Parathyroid adenoma (tissue), 2 donors: Measurements from ENCODE around the gene DNAH3.

Experiments used
- H2AFZ ChIP-seq: fragments of 300-600 bp; sonication (generic); one replicate; pipeline ENCODE4 v1.7.0; 2017; ENCODE audit warnings: antibody characterized with exemption, mild to moderate bottlenecking
- H3K27ac ChIP-seq: fragments of 300-600 bp; sonication (generic); one replicate; pipeline ENCODE4 v1.7.0; 2017
- H3K27me3 ChIP-seq: fragments of 300-600 bp; sonication (generic); one replicate; pipeline ENCODE4 v1.7.0; 2017; ENCODE audit warnings: low read length; ENCODE audit not compliant: control insufficient read depth, insufficient read depth
- H3K36me3 ChIP-seq: fragments of 300-600 bp; sonication (generic); one replicate; pipeline ENCODE4 v1.7.0; 2017; ENCODE audit warnings: low read length; ENCODE audit not compliant: control insufficient read depth, insufficient read depth
- H3K4me1 ChIP-seq: fragments of 300-600 bp; sonication (generic); one replicate; pipeline ENCODE4 v1.7.0; 2017; ENCODE audit warnings: control low read depth
- H3K4me2 ChIP-seq: fragments of 300-600 bp; sonication (generic); one replicate; pipeline ENCODE4 v1.7.0; 2017; ENCODE audit warnings: low read length
- H3K4me3 ChIP-seq: fragments of 300-600 bp; sonication (generic); one replicate; pipeline ENCODE4 v1.7.0; 2017; ENCODE audit warnings: low read depth, low read length
- H3K79me2 ChIP-seq: fragments of 300-600 bp; sonication (generic); one replicate; pipeline ENCODE4 v1.7.0; 2017; ENCODE audit warnings: control low read depth
- H3K9ac ChIP-seq: fragments of 300-600 bp; sonication (generic); one replicate; pipeline ENCODE4 v1.7.0; 2017; ENCODE audit warnings: mild to moderate bottlenecking
- H3K9me3 ChIP-seq: fragments of 300-600 bp; sonication (generic); one replicate; pipeline ENCODE4 v1.7.0; 2017; ENCODE audit warnings: low read length; ENCODE audit not compliant: control insufficient read depth
- TF ChIP-seq, protein P1 (sequence below): fragments of 300-600 bp; sonication (generic); IDR thresholded peaks from one replicate; pipeline ENCODE4 v1.7.0; 2017; ENCODE audit warnings: antibody characterized with exemption, mild to moderate bottlenecking
- donor health status: primary hyperparathyroidism.

Gene DNAH3

DNA sequence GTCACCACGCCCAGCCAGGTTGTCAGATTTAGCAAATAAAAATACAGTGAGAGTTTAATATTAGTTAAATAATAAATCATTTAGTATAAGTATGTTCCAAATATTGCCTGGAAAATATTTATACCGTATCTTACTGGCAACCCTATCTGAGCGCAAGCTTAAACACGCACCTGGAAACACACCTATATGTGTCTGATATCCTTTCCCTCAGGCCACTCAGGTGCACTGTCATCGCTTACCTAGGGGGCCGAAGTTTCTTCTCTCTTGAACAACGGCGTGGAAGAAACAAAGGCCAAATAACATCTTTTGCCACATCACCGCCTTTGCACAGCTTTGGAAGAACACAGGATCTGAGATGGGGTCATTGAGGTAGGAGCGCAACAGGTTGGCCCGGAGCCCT is 196.1 kb downstream of the DNAH3 start:
- no peak overlapping the region for H3K9ac ChIP-seq
- no peaks in the 10 kb centered on the region for H3K79me2 ChIP-seq
- TF ChIP-seq, protein P1, sequence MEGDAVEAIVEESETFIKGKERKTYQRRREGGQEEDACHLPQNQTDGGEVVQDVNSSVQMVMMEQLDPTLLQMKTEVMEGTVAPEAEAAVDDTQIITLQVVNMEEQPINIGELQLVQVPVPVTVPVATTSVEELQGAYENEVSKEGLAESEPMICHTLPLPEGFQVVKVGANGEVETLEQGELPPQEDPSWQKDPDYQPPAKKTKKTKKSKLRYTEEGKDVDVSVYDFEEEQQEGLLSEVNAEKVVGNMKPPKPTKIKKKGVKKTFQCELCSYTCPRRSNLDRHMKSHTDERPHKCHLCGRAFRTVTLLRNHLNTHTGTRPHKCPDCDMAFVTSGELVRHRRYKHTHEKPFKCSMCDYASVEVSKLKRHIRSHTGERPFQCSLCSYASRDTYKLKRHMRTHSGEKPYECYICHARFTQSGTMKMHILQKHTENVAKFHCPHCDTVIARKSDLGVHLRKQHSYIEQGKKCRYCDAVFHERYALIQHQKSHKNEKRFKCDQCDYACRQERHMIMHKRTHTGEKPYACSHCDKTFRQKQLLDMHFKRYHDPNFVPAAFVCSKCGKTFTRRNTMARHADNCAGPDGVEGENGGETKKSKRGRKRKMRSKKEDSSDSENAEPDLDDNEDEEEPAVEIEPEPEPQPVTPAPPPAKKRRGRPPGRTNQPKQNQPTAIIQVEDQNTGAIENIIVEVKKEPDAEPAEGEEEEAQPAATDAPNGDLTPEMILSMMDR = no peak
- H2AFZ ChIP-seq = no peak overlapping the region
- no peaks in the 10 kb centered on the region for H3K9me3 ChIP-seq
- H3K27me3 ChIP-seq = no peaks in the 10 kb centered on the region
- H3K4me2 ChIP-seq = no peak overlapping the region
- no peak overlapping the region for H3K27ac ChIP-seq
- H3K4me1 ChIP-seq = peaks cover 4% of the 10 kb centered on the region
- H3K36me3 ChIP-seq = no peaks in the 10 kb centered on the region
- no peak overlapping the region for H3K4me3 ChIP-seq

DNA sequence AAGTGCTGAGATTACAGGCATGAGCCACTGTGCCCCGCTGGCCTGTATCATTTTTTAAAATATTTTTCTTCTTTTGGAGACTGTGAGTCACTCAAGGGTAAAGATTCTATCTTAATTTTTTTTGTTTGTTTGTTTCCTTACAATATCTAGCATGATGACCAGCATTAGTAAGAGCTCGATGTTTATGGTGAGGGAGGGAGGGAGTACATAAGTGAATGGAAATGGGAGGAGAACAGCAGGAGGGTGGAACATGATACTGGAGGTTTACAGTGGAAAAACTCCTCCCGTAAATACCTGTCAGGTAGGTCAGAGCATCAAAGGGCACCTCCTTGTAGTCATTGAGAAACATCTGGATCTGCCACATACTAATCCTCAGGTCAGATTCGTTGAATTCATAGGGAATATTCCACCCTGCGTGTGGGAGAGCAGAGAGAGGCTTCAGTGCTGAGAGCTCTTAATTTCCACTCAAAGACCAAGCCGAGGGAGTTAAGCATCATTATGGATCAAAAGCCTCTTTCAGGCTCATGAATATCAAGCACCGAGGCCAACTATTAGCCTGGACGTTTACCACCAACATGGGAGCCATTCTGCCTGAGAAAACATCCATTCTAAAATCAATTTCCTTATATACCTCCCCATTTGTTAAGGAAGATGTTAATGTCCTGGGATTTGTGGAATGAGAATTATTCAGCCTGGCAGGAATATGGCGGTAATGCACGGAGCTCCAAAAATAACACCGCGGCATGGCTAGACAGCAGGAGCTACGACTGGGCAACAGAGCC is 198.3 kb downstream of the DNAH3 start:
- Histone ChIP-seq H2AFZ (peak overlapping the region; percentile 38), H3K27me3 (no peaks in the 10 kb centered on the region), H3K79me2 (no peaks in the 10 kb centered on the region), H3K4me3 (no peak overlapping the region), H3K36me3 (no peaks in the 10 kb centered on the region), H3K4me1 (peaks cover 4% of the 10 kb centered on the region), H3K27ac (no peak overlapping the region), H3K9me3 (no peaks in the 10 kb centered on the region), H3K4me2 (no peak overlapping the region), H3K9ac (no peak overlapping the region)
- TF ChIP-seq, protein P1 = no peak

DNA sequence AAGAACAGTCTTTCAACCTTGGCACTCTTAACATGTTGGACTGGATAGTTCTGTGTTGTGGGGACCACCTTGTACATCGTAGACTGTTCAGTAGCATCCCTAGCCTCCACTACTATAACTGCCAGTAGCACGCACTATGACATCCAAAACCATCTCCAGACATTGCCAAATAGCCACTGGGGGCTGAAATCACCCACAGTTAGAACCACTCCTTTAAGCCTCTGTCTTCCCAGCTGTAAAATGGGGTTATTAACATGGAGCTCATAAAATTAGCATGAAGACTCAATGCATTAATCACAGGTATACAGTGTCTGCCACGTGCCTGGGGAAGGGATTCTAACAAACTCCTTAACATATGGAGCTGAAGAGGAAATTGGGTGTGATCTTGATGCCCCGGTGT is 200.4 kb downstream of the DNAH3 start:
- Histone ChIP-seq H2AFZ (no peak overlapping the region), H3K9ac (no peak overlapping the region), H3K9me3 (no peaks in the 10 kb centered on the region), H3K4me1 (peaks cover 4% of the 10 kb centered on the region), H3K79me2 (no peaks in the 10 kb centered on the region), H3K27ac (no peak overlapping the region), H3K27me3 (no peaks in the 10 kb centered on the region), H3K4me2 (no peak overlapping the region), H3K4me3 (no peak overlapping the region), H3K36me3 (no peaks in the 10 kb centered on the region)
- TF ChIP-seq, protein P1 = no peak

DNA sequence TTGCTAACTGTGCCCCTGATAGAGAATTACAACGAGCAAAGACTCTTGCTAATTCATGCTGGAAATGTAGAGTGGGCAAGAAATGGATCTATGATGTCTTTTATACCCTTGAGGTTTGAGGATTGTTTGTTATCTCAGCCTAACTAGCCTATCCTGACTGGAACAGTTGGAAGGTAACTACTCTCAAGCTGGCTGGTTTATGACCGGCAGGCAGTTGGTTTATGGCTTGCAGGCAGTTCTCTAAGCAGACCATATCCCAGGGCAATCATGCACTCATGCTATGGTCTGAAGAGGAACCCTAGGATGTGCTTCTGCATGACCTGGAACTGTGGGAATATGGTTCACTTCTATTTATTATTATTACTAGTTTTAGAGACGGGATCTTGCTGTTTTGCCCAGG is 201.0 kb downstream of the DNAH3 start:
- TF ChIP-seq, protein P1 = no peak
- Histone ChIP-seq H3K4me2 (no peak overlapping the region), H3K9me3 (no peaks in the 10 kb centered on the region), H3K79me2 (no peaks in the 10 kb centered on the region), H3K9ac (no peak overlapping the region), H3K27ac (no peak overlapping the region), H3K4me3 (no peak overlapping the region), H3K27me3 (no peaks in the 10 kb centered on the region), H2AFZ (no peak overlapping the region), H3K36me3 (no peaks in the 10 kb centered on the region), H3K4me1 (peaks cover 4% of the 10 kb centered on the region)

DNA sequence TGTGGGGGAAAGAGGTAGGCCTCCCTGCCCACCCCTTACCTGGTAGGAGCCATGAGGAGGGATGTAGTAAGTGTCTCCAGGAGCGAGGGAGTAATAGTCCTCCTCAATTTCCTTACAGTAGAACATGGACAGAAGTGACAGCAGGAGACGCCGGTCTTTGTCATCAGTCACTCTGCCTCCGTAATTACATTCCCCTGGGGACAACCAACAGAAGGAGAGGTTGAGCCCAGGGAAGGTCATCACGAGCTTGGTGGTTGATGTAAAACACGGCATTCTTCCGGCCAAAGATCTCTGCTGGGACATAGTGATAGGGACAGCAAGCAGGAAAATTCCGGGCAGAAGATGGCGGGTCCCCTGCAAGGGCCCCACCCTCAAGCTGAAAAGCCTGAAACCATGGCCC is 202.2 kb downstream of the DNAH3 start:
- Histone ChIP-seq H3K27me3 (no peaks in the 10 kb centered on the region), H3K9me3 (no peaks in the 10 kb centered on the region), H3K79me2 (no peaks in the 10 kb centered on the region)

More for the DNA sequence above, 202.2 kb downstream of the DNAH3 start:
- H3K4me1 ChIP-seq = peaks cover 4% of the 10 kb centered on the region
- no peak overlapping the region for H3K27ac ChIP-seq
- H3K4me2 ChIP-seq = no peak overlapping the region
- TF ChIP-seq, protein P1 = no peak
- no peaks in the 10 kb centered on the region for H3K36me3 ChIP-seq
- no peak overlapping the region for H2AFZ ChIP-seq
- H3K9ac ChIP-seq = no peak overlapping the region
- no peak overlapping the region for H3K4me3 ChIP-seq
